ENCODE data around the gene MGAT1.

DNA sequence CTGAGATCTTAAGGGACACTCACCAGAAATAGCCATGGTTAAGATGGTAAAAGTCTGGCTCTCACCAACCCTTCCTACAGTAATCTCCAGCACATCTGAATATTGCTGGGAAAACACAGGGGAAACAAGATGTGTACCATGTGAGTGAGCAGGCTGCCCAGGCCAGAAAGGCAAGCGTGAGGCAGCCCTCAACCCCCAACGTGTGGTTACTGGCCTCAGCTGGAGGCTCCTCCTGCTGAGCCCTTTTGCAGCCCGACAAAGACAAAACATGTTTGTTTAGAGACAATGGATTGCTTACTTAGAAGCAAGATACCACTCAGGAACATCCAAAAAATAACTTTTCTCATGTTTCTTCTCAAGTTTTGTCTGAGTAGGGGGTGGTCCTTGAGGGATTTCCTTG lies 41.8 kb upstream of the MGAT1 start:
- TF ChIP-seq, protein P1, sequence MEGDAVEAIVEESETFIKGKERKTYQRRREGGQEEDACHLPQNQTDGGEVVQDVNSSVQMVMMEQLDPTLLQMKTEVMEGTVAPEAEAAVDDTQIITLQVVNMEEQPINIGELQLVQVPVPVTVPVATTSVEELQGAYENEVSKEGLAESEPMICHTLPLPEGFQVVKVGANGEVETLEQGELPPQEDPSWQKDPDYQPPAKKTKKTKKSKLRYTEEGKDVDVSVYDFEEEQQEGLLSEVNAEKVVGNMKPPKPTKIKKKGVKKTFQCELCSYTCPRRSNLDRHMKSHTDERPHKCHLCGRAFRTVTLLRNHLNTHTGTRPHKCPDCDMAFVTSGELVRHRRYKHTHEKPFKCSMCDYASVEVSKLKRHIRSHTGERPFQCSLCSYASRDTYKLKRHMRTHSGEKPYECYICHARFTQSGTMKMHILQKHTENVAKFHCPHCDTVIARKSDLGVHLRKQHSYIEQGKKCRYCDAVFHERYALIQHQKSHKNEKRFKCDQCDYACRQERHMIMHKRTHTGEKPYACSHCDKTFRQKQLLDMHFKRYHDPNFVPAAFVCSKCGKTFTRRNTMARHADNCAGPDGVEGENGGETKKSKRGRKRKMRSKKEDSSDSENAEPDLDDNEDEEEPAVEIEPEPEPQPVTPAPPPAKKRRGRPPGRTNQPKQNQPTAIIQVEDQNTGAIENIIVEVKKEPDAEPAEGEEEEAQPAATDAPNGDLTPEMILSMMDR (IDR thresholded peaks at IDR 0.05): no peak
- TF ChIP-seq POLR2A (IDR thresholded peaks at IDR 0.05): no peak

Data from lower leg skin (tissue), 3 donors.